ENCODE results near the gene GALNT17.

GRCh38 chr7:71096351-71096750, 35.6 kb upstream of the GALNT17 start:
- TF ChIP-seq POLR2A (IDR thresholded peaks at IDR 0.05; ENCODE audit: low read length): no peak
- no peak for TF ChIP-seq GATA1 (IDR thresholded peaks at IDR 0.05; ENCODE audit: low read depth, low read length)

Measured in erythroblast (primary cell).